Hematopoietic multipotent progenitor cell treated with erythropoietin and hydrocortisone succinate and interleukin-3 and kit ligand, for 17 days (in vitro differentiated cells): ENCODE data around the gene AUH.

ENCODE experiments used
- DNase-seq: peaks from one replicate; pipeline ENCODE4 v3.0.0-alpha.2; 2015; ENCODE audit warnings: low spot score

Gene AUH

DNA sequence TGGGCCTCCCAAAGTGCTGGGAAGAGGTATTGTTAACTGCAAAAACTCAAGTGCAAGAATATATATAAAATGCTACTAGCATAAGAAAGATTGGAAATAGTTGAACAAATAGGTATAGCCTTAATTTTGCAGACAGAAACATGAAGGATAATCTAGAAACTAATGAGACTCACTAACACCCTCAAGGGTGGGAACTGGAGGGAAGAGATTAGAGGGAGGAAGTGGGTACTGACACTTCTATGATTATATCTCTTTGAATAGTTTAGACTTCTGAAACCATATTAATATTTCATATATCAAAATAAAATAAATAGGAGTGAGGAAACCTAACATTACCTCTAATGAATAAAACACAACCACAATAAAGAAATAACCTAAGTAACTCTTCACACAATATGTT, 23.0 kb downstream of the AUH start:
- DNase-seq, result no peak

DNA sequence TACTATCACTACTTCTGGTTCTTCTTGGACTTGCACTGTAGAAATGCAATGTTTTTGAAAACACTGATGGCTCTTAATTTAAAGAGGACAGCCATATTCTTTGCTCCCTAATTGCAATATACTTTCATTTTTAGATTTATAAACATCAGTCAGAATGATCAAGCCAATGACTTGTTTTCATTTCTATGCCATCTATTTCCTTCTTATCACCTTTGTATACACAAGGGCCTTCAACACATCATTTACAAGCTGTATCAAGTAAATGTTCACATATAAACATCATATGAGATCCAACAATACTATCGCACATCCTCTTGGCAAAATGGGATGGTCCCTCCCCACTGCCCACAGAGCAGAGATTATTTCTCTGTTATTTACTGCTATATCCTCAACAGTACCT, 24.9 kb downstream of the AUH start:
- no peak for DNase-seq

DNA sequence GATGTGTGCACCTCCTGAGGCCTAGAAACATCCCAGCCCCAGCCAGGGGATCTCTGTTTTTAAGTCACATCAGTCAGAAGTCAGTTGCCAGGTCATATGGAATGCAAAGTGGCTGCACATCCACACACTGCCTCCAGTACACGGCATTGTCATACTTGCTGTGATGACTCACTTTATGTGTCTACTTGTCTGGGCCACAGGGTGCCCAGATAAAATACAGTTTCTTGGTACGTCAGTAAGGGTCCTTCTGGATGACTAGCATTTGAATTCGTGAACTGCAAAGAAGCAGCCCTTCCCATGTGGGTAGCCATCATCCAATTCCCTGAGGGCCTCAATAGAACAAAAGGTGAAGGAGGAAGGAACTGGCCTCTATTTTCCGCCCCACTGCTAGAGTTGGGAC, 27.7 kb downstream of the AUH start:
- DNase-seq, result no peak

DNA sequence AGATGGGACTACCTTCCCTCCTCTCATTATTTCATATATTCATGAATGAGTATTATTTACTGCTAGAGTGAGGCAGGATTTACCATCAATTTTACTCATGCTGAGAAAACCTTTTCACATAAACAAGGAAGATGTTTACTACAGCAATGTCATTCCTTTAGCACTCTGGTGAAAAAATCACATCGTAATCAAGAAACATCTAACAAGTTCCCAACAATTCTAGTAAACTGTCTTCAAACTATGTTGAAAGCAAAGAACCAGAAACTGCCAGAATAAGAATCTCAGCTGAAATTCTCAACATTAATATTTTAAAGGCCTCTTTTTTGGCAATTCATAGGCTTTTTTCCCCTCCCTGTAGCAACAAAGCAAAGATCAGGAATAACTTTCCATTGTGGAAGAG, 28.2 kb downstream of the AUH start:
- no peak for DNase-seq

DNA sequence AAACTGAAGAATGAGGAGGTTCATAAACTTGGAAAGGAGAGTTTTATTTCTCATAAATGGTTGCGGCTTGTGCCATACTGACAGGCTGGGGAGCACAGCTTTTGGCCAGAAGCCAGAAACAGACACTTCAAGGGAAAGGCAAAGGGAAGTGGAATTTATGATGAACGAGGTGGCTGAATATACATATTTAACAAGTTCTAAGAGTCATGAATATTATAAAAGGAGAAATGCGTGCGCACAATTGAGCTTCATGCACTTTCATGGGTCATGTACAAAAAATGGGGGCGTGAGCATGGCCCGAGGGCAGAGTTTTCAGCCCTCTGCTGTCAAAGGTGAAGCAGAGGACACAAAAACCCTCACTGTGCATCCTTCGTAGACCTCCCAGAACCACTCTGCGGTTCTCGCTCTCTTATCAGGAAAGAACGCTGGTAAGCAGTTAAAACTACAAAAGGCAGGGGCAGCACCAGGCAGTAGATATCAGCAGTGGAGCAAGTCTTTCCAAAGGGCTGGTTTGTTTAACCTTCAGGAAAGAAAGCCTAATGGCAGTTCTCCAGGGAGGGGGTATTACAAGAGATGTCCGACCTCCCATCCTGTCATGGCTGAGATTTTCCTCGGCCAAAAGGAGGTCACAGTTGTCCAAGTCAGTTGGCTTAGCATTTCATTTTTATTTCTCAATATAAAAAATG, 29.0 kb downstream of the AUH start:
- DNase-seq, result no peak

DNA sequence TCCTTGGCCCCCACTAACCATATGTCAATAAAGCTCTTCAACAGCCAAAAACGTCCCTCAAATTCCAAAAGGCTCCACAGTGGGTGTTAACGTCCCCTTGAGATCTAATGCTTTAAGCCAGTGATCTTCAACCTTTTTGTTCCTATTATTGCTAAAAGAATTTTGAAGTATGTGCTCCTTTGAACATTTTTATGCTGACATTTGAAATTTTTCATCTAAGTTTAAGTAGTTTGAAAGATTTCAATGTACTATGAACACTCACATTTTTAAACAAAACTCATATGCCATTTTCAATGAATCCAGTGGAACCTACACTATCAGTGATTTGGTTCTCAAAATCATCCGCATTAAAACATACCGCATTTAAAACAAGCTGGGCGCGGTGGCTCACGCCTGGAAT, 29.9 kb downstream of the AUH start:
- DNase-seq, result no peak

DNA sequence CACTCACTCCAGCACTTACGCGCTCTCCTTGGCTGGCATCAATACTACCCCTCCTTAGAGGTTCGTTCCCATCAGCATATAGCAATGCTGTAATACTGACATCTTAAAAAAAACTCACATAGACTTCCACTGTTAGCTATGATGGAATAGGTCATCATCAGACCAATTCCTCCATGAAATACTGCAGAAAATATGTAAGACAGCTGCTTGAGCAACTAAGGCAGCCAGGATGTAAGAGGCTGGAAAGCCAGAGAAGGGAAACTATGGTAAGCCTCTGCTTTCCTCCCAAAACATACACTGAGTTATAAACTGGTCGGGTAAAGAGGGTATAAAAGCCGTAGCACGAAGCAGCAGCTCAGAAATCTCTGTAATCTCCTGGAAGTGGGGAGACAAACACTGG, 33.5 kb downstream of the AUH start:
- DNase-seq, result no peak

DNA sequence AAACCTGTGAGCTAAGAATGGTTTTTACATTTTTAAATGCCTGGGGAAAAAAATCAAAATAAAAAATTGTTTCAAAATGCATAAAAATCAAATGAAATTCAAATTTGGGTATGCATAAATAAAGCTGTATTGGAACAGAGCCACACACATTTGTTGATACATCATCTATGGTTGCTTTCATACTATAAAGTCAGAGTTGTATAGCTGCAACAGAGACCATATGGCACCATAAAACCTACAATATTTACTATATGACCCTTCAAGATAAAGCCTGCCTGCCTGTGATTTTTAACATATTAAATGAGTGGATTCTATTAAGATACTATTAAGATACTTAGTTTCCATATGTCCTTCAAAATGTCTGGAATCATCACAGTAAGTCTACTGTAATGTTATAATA, 40.0 kb downstream of the AUH start:
- no peak for DNase-seq

DNA sequence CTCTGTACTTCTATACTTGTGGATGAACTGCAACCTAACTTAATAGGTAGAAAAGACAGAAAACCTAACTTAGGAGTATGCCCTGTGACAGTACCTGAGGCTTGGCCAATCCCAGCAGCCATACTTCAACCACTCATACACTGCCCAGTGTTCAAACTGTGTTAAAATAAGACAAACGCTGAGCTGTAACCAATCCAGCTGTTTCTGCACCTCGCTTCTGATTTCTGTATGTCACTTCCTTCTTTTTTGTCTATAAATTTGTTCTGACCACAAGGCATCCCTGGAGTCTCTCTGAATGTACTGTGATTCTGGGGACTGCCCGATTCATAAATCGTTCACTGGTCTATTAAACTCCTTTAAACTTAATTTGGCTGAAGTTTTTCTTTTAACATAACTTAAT, 41.4 kb downstream of the AUH start:
- no peak for DNase-seq

DNA sequence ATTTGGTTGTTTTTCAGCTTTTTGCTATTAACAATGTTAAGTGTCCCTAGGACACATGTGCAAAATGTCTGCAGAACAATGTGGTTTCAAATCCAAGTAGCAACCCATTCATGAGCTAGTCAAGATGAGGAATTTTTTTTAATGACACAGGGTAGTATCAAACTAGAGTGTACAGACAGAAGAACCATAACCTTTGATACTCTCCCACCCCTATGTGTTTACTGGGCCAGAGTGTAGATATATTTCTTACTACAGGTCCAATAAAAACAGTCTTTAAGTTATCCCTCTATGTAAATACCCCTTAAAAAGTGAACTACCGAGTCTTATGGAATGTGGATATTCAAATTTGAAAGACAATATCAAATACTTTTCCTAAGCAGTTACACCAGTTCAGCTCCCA, 45.6 kb downstream of the AUH start:
- DNase-seq, result no peak

DNA sequence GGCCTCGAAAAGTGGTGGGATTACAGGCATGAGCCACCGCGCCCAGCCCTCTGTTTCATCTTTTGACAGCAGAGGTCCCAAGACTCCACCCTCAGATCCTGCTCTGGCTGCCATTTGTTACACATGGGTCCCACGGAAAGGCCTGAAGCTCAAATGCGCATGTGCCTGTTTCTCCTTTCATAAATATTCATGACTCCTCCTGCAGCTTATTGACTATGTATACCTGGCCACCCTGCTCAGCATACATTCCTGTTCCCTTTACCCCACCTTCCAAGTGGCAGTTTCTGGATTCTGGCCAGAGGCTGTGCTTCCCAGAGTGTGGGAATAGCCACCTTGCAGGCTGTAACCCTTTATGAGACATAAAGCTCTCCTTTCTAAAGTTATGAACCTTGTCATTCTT, 46.5 kb downstream of the AUH start:
- DNase-seq, result no peak

DNA sequence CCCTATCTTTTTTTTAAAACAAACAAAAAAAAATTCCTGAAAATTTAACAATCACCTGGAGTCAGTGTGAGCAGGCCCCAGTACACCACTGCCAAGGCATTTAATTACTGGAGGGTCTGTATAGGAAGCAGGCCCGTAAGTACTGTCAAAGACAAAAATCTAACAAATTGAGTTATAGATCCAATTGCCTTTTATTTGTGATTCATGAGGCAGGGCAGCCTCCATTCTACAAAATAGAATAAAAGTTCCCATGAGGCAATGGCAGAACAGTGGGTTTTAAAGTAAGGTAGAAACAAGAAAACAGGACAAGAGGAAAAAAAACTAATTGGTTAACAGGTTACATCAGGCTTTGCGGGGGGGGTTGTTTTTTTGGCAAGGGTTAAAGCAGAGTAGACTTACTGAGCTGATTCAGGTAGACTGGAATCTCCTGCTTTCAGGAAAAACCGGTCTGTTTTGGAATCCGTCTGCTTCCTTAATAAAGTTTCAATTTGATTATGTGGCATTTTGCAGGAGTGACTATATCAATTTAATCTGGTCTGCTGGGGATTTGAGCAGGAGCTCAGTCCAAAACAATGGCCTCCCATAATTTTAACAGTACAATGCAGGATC, 48.9 kb downstream of the AUH start:
- DNase-seq, result no peak

DNA sequence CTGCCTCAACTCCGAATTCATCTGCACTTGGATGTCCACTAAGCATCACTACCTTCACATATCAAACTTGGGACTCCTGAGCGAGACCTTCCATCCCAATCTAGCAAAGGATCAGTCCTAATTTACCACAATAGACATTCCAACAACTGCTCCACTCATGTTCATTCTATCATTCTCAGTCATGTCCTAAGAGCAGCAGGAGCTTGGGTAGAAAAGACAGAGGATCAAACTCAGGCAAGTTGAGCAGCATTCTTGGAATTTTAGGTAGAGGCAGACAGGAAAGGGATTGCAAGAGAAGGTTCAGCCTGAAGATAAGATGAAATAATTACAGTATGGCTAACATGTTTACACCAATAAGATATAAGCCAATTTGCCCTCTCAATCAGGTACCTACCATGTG, 51.7 kb downstream of the AUH start:
- DNase-seq, result no peak

DNA sequence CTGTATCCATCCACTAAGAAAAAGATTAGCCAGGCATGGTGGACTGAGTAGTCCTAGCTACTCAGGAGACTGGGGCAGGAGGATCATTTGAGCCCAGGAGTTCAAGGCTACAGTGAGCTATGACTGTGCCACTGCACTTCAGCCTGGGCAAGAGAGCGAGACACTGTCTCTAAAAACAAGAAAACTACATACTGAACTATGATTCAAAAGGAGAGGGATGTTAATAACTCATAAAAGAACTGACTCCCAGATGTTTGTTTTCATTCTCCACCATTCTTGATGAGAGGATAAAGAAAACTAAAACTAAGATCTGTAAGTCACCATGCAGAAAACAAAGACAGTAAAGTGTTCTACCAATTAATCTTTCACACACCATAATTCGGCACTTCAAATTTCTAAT, 53.5 kb downstream of the AUH start:
- DNase-seq, result no peak

DNA sequence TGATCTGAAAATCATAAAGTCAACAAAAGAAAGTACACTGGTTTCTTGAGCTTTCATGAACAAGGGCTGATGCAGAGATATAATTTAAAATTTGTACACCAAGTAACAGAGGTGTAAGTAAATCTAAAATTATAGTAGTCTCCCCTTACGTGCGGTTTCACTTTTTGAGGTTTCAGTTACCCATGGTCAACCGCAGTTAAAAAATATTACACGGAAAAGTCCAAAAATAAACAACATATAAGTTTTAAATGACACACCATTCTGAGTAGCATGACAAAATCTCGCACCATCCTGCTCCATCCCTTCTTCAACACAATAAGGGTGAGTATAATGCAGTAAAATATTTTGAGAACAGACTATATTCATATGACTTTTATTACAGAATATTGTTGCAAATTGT, 54.4 kb downstream of the AUH start:
- DNase-seq, result no peak

DNA sequence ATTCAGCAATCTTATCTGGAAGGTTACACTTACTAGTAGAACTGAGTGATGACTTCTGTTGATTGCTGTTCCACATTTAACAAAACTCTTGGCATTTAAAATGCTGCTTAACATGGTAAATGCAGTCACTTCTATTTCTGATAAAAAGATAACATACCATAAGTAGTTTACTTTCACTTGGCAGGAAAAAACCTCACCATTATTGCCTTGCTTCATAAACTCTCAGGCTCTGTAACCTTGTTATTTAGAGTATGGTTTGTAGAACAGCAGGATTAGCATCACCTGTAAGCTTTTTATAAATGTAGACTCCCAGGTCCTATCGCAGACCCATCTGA, 55.5 kb downstream of the AUH start:
- DNase-seq, result no peak

DNA sequence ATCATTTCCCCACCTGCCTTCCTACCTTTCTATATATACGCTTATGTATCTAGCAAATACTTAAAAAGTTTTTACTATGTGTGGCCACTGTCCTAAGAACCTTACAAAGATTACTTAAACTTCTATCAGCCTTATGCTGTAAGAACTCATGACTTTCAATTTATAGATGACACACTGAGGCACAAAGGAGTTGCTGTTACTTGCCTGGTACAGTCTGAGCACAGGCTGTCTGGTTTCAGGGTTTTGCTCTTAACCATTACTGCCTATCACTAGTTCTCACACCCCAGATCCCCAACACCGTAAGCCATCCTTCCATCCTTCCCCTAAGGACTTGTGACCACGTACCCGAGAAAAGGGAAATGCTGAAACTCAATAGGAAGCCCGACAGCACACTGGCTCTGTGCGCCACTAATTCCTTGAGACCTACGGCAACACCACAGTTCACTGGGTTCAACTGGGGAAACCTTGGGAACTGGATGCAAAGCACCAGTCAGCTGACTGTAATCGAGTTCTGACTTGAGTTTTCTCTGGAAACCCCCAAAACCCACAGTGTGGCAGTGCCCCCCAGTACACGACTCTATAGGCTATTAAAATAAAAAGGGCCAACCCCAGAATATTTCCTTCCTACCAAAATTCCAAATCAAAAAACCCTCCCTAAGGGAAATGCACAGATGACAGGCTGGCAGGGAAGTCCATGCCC, 56.0 kb downstream of the AUH start:
- no peak for DNase-seq

DNA sequence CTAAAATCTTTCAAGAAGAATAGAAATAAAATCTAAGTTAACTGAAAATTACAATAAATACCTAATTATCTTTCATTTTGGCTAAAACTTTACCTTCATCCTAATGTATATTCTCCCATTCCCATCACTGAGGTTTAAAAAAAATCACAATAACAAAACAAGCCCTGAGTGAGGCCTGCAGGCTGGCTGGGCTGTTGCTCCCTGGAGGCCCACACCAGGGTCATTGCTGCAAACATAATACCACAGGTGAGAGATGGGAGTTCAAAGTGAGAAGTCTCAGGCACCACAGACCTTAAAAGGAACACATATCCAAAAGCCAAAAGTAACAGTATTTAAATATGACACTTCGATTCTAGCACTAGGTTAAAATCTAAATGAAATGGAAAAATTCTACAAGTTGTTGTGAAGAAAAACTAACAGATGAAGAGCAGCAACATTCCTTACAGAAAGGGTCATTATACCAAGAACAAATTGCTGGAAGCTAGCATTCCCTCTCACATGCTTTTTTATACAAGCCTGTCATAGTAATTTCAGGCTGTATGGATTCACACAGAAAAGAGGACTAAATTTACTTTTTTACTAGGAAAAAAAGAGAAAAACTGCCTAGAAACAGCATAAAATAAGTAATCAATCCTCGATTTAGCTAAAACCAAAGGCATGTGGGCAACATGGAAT, 57.8 kb downstream of the AUH start:
- no peak for DNase-seq

DNA sequence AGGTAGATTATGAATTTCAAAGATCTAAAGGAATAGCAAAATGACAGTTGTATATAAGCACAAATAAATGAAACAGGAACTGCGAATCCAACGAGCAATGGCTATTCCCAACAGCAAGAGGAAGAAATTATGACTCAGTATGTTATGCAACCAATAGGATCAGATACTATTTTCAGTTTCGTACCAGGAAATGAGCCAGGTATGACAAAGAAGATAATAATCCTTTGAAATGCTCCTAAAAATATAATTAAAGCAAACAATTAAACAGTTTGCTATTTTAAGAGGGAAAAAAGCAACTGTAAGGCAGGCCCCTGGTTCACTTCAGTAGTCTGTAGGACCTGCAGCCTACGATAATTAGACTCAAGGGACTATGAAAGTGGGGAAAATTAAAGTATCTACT, 58.9 kb downstream of the AUH start:
- no peak for DNase-seq

DNA sequence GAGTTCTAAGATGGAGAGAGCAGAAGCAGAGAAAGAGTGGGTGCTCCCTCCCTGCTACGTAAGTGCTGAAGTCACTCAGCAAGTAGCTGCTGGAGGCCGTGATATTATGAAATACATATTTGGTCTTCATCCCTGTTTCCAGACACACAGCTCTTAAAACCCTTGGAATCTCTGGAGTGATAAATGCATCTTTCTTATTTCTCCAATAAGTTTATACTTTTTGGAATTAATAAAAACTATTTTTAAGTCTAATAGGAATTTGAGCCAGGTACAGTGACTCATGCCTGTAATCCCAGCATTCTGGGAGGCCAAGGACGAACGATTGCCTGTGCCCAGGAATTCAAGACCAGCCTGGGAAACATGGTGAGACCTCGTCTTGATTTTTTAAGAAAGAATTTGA, 60.6 kb downstream of the AUH start:
- DNase-seq, result no peak

DNA sequence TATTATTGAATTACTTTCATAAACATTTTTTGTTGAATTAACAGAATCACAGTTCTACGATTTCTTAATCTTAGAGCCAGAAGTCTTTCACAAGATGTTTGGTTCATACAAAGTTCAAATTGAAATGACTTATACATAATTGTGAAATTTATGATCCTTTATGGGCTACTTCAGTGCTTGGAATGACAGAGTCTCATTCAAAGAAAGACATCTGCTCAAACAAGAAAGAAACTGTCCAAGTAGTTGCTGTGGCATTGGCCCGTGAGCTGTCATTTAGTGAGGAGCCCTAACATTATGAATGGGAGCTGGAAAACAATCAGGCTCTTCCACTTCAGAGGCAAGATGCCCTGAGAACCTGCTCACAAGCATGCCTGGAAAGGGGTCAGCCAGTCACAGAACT, 63.4 kb downstream of the AUH start:
- no peak for DNase-seq

DNA sequence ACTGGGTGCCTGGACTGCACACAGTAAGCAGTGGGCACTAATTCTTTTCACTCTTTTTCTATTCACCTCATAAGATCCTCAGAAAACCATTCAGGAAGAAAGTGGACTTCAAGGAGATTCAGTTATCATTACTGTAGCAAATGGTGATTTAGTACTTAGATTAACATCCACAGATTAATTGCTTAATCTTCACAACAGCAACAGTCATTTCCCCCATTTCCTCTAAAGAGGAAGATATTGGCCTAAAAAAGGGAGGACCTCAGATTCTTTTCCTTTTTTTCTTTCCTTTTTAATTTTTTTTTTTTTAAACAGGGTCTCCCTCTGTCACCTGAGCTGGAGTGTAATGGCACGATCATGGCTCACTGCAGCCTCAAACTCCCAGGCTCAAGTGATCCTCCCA, 64.4 kb downstream of the AUH start:
- no peak for DNase-seq

DNA sequence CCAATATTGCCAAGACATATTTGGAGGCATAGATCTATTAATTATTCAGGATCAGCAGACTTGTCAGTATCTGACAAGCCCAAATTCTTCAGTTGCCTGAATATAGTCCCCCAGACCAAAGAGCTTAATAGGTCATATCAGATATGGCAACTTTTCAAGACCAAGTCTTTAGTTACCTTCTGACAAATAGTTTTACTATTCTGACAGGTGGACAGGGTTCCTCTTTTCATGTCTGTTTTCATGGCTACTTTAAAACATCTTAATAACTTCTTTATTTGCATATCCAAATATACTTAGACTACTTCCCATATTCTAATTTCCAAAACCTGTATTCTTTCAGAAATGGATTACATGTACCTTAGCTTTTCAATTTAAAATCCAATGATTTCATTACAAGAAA, 65.4 kb downstream of the AUH start:
- DNase-seq, result no peak
